ENCODE results near the gene HLA-DOB.
A peak's percentile ranks its signal among the peaks of the same experiment; 100 is the strongest.

Gene HLA-DOB

DNA sequence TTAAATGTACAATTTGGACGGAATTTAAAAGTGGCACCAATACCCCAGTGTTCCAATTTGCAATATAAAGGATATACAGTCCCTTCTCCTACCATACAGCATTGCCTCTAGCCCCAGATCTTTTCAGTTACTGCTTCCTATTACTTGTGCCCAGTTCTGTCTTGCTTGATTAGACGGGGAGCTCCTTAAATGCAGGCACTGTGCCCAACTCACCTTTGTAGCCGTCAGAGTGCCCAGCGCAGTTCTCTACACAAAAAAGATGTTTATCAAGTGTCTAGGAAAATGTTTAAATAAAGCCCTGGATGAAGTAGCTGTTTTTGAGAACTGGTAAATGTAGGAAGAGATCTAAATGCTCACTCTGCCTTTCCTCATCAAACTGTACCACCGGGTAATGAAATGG, 14.1 kb upstream of the HLA-DOB start:
- no peak overlapping the region for H3K4me3 ChIP-seq (replicated peaks; ENCODE audit: low read depth, low read length)

DNA sequence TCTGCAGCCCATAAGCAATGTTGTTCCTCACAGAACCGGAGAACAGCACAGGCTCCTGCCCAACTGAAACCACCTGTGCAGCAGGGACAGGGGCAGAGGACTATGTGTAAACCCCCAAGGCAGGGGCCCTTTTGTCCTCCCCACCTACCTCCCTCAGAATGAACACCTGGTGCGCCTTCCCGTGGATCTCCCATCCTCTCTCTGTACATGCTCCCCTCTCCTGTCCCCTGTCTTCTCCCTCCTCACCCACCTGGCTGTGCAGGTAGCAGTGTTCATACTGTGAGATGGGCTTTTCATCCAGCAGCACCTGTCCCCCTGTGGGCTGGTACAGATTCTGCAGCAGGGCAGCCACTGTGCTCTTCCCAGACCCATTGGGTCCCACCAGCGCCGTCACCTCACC, 13.2 kb upstream of the HLA-DOB start:
- H3K4me3 ChIP-seq (replicated peaks; ENCODE audit: low read depth, low read length), result no peak overlapping the region
- TF ChIP-seq, protein P1, sequence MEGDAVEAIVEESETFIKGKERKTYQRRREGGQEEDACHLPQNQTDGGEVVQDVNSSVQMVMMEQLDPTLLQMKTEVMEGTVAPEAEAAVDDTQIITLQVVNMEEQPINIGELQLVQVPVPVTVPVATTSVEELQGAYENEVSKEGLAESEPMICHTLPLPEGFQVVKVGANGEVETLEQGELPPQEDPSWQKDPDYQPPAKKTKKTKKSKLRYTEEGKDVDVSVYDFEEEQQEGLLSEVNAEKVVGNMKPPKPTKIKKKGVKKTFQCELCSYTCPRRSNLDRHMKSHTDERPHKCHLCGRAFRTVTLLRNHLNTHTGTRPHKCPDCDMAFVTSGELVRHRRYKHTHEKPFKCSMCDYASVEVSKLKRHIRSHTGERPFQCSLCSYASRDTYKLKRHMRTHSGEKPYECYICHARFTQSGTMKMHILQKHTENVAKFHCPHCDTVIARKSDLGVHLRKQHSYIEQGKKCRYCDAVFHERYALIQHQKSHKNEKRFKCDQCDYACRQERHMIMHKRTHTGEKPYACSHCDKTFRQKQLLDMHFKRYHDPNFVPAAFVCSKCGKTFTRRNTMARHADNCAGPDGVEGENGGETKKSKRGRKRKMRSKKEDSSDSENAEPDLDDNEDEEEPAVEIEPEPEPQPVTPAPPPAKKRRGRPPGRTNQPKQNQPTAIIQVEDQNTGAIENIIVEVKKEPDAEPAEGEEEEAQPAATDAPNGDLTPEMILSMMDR (IDR thresholded peaks at IDR 0.05; ENCODE audit: low read length, missing control alignments), result no peak
- no peak for DNase-seq (ENCODE audit: low read depth)

More for the DNA sequence above, 14.1 kb upstream of the HLA-DOB start:
- TF ChIP-seq, protein P1 (IDR thresholded peaks at IDR 0.05; ENCODE audit: low read length, missing control alignments), result no peak
- DNase-seq (ENCODE audit: low read depth), result no peak

DNA sequence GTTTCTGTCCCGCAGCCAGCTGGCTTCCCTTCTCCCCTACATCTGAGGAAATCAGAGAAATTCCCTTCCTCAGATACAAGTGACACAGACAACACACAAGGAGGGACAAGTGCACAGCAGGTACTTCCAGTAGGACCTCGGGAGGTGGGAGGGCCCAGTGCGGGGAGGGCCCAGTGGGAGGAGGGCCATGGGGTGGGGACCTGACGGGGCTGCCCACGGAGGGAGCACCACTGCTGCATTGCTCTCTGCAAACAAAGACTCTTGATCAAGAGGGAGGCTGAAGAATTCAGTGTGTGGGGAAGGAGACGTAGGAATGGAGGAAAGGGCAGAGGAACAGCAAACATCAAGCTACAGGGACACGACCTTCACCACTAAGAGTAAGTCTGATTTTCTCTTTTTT, 12.7 kb upstream of the HLA-DOB start:
- H3K4me3 ChIP-seq (replicated peaks; ENCODE audit: low read depth, low read length), result no peak overlapping the region
- TF ChIP-seq, protein P1 (IDR thresholded peaks at IDR 0.05; ENCODE audit: low read length, missing control alignments), result no peak
- DNase-seq (ENCODE audit: low read depth), result no peak

DNA sequence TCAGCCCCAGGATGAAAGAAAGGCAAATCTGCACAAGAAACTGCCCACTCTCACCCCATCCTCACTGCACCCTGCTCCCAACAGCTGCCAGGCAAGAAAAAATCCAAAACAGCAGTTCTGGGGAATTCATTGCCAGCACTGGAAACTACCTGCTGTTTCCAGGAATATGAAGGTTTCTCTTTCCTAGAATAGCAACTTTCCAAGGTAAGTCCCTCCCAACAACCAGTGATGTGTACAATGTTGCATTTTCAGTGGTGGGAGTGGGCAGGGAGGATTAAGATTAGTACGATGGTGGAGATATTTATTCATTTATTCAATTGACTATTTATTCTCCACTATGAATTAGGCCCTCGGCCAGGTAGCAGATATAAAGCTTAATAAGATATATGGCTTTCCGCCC, 10.2 kb upstream of the HLA-DOB start:
- H3K4me3 ChIP-seq (replicated peaks; ENCODE audit: low read depth, low read length), result no peak overlapping the region
- no peak for DNase-seq (ENCODE audit: low read depth)
- TF ChIP-seq, protein P1 (IDR thresholded peaks at IDR 0.05; ENCODE audit: low read length, missing control alignments), result no peak

DNA sequence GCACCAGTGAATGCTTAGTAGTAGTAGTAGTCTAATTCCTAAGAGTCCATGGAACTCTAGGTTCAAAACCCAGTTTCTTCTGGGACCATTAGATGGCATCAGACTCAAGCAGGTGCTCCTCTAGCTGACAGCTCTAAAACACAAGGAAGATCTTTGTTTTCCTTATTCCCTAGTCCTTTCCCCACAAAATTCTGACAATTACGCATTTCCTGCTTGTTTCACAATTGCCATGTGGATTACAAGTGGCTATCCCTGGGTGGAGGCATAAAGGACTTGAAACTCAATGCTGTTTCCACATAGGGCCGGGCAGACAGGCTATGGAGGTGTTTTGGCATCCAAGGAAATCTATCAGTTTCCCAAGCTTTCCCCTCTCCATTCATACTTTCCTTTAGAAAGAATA, 9.2 kb upstream of the HLA-DOB start:
- DNase-seq (ENCODE audit: low read depth), result peak; percentile 86
- H3K4me3 ChIP-seq (replicated peaks; ENCODE audit: low read depth, low read length), result no peak overlapping the region
- TF ChIP-seq, protein P1 (IDR thresholded peaks at IDR 0.05; ENCODE audit: low read length, missing control alignments), result peak; percentile 49

DNA sequence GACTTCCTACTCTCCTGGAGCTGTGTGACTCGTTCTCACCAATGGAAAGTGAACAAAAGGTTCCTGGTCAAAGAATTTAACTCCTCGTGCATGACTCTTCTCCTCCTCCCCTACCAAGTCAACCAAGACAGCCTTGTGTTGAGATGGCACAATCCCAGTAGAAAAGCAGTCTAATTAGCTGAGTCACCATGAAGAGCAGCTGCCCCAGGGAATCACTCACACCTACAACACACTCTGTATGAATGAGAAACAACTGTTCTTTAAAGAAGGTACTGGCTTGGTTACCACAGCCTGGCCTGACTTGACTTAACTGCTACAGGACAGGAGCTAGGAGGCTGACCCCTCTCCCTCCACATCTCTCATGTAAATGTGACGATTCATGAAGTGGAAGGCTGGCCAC, 2.9 kb upstream of the HLA-DOB start:
- H3K4me3 ChIP-seq (replicated peaks; ENCODE audit: low read depth, low read length), result no peak overlapping the region
- DNase-seq (ENCODE audit: low read depth), result peak; percentile 38
- TF ChIP-seq, protein P1 (IDR thresholded peaks at IDR 0.05; ENCODE audit: low read length, missing control alignments), result no peak

DNA sequence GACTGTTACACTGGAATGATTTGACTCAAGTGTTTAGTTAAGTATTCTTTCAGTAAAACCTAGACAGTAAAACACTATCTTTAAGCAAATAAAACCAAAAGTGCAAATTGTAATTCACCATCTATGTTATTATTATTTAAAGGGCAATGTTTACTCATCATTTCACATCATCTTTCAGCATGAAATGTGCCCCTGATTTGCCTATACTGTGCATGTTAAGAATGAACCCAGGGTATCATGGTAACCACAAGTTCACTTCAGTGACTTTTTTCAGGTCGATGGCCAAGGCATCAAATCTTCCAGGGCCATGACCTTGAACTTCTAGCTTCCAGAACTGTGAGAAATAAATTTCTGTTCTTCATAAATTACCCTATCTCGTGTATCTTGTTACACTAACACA, 2.1 kb upstream of the HLA-DOB start:
- TF ChIP-seq, protein P1 (IDR thresholded peaks at IDR 0.05; ENCODE audit: low read length, missing control alignments), result no peak
- DNase-seq (ENCODE audit: low read depth), result no peak
- no peak overlapping the region for H3K4me3 ChIP-seq (replicated peaks; ENCODE audit: low read depth, low read length)
